DMS 273 treated with DMSO at 0.1 percent for 48 hours (cell line): ENCODE results near the gene NMUR1.

ENCODE experiments used
- DNase-seq: peaks from one replicate; lab custom pipeline; 2025; lab: John Stamatoyannopoulos, UW

NMUR1 gene

DNA sequence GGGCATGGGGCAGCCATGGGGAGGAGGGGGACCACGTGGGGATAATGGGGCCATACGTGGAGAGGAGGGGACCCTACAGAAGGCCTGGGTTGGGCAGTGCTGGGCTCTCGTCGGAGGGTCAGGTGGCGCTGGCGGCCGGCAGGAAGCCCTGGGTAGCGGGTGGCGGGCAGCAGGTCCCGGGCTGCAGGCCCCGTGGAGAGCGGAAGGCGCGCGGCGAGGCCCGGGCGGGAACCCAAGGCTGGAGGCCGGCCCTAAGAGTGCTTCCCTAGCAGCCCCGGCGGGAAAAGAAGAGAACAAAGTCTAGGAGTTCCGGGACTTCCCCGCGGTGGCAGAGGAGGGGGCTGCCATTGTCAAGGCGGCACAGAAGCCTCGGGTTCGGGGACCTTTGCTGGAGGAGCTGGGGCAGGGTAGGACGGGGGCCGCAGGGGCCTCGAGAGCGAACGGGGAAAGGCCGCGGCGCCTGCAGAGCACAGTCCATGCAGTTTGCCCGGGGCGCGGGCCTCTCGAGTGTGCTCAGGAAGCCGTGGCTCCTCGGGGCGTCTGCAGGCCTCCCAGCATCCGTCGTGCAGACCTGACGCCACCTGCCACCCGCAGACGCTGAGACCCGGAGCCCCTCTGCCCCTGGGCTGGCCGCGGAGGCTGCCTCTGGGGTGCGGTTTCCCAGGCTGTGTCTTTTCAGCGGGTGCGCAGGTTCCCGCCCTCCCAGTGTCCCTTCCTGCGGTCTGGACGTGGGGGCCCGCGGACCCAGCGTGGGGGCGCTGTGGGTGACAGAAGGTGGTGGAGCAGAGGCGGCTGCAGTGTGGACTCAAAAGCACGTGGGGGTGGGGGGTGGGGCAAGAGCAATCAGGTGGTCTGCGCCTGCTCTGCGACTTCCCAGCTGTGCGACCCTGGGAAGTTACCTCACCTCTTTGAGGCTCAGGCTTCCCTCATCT is 46.6 kb downstream of the NMUR1 start:
- DNase-seq: no peak

DNA sequence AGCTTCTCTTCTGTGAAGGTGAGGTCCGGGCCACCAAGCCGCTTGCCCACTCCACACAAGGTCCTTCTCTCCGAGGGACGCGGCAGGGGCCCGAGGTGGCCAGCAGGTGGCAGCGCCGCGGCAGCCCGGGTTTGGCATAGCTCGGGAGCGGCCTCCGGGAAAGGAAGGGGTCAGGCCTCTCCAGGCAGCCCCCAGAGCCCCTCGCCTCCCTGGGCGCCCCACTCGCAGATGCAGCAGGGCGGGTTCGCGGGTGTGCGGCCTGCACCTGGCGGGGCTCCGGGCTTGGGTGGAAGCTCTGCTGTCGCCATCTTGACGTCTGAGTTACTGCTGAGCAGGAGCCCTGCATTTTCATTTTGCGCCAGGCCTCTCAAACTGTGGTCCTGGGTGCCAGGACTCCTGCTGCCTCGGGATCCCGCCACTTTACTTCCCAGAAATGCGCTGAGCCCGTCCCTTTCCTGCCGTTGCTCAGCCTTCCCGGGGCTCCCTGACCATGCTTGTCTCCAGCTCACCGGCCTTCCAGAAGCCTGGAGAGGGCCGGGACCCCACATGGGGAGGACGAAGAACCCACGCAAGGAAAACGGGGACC is 47.3 kb downstream of the NMUR1 start:
- no peak for DNase-seq

DNA sequence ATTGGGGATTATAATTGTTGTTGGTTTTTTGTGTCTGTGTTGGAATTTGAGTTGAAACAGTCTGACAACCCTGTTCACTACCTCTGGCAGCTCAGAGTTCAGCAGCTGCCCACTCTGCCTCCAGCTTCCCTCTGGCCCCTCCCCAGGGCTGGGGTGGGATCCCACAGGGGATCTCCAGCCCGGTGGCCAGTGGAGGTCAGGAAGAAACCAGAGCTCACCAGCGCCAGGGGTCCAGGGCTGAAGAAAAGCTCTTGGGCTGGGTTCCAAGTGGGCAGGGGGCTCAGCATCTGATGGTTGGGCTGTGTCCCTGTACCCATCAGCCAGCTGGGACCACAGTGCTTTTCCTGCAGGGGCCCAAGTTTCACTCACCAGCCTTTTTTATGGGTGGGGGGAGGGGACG is 49.5 kb downstream of the NMUR1 start:
- DNase-seq: no peak

DNA sequence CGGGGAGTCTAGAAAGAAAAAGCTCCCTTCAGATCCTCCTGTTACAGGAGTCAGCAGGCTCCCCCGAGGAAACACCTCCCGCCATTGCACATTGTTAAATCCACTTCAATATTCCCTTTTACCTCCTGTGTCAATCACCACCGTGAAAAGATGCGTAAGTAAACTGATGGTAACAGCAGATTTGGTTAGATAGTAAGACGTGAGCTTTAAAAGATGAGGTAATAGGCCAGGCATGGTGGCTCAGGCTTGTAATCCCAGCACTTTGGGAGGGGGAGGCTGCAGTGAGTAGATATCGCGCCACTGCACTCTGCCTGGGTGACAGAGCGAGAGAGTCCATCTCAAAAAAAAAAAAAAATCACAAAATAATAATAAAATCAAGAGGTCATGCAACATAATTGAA is 50.8 kb downstream of the NMUR1 start:
- no peak for DNase-seq

DNA sequence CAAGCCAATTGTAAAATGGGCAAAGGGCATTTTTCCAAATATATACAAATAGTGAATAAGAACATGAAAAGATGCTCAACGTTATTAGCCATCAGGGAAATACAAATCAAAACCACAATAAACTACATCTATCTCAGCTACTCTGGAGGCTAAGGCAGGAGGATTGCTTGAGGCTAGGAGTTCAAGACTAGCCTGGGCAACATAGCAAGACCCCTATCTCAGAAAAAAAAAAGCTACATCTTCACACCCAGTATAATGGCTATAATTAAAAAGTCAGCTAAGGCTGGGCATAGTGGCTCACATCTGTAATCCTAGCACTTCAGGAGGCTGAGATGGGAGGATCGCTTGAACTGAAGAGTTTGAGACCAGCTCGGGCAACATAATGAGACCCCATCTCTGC is 53.3 kb downstream of the NMUR1 start:
- no peak for DNase-seq

DNA sequence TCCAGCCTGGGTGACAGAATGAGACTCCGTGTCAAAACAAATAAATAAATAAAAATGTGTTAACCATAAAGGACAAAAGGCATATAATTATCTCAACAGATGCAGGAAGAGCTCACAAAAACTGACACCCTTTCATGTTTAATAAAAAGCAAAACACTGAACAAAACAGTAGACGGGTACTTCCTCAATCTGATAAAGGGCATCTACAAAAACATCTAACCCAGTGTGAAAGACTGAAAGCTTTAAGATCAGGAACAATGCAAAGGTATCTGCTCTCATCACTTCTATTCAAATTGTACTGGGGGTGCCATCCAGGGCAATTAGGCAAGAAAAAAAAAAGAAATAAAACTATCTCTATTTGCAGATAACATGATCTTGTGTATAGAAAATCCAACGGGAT is 54.3 kb downstream of the NMUR1 start:
- DNase-seq: no peak
